NOMO-1 treated with DMSO at 0.1 percent for 48 hours (cell line): ENCODE measurements around the gene SLC1A1.
"Not testable (repeated sequence)": the region's sequence is repeated elsewhere in the genome, so short reads cannot be mapped to it uniquely, and the experiment has no call there.

Experiments
- DNase-seq: peaks from one replicate; lab custom pipeline; 2025; ENCODE audit not compliant: unreplicated experiment; lab: John Stamatoyannopoulos, UW

The SLC1A1 gene

DNA sequence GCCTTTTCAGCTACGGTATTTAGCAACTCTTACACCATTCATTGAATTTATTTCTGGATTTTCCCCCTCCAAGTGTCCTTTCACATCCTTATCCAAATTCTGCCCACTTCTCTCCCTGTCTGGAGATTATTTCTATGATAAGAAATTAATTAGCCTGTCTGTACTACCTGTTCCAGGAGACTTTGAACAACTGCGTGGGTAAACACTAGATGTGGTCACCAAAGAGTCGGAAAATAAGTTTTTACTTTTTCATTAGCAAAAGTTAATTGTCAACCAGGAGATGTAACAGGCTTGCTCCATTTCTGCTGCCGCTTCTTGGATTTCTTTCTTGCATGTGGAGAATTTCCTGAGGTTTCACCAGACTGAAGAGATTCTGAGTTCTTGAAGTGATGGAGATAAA lies 14.0 kb downstream of the SLC1A1 start:
- no peak for DNase-seq

DNA sequence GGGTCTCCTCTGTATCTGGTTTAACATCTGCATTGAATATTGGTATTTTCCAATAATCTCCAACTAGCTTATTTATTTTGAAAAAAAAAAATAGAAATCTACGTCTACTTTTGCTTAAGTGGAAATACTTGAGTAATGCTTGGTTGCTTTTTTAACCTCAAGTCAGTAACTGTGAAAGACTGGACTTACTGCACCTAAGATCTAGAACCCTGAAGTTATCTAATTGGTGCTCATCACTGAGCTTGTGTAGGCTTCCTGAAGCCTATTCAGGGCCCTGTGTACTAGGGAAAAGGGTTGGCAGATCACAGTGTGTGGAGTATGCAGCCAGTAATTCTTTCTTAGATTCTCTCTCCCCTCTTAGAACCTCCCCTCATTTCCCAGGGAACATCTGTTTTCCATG lies 16.2 kb downstream of the SLC1A1 start:
- DNase-seq = no peak

DNA sequence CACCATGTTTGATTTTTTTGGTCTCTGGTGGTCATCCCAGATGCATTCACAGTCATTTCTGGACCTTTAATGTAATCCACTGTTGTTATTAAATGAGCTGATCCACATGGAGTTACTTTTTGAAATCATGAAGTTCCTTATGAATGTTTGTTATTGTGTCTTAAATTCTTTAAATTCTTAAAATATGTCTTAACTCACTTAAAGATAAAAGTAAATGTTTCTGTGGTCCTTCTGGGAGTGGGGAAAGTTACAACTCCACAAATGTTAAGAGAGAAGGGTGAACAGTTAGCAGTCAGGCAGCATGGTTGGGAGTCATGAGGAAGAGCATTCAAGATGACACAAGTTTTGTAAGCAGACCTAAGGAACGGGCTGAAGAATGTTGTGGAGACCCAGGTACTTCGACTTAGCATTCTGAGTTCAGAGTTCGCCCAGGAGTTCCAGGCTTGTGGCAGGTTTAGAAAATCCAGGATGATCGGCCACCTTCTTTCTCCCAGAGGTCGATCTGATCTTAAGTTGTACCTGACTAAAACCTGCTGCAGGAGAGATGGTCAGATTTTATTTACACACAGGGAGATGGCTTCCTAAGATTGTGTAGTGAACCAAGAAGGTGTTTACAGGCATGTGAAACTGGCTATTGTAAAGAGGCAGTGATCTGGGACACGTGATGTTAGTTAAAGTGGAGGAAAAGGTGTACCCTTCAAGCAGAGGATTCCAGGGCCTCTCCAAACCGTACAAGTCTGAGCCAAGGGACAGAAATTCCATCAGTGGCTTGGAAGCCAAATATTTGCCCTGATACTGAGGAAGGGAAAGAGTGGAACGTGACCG lies 17.2 kb downstream of the SLC1A1 start:
- DNase-seq = no peak

DNA sequence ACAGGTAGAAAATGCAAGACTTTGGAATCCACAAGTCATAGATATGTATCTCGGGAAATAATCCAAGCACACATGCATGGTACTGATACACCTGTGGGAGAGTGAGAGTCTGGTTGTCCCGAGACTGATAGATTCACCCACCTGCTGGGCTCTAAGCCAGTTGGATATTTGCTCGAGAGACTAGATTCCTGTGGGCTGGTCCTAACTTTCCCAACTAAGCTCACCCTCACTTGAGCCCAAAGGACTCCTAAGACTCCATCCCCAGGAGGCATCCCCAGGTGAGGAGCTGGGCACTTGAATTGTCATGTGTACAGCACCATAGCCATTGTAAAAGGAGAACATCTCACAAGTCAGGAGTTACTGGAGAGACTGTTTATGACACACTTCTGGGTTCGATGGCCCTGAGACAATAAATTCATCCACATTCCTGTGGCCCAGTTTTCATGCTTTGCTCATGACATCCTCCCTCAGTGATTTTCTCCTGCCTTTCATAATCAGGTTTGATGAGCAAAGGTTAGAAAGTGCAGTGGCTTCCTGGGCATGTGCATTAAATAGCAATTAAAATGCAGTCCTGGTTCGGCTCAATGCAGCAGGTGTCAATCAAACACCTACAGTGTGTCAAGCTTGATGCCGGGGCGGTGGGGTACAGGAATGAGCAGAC lies 18.1 kb downstream of the SLC1A1 start:
- no peak for DNase-seq

DNA sequence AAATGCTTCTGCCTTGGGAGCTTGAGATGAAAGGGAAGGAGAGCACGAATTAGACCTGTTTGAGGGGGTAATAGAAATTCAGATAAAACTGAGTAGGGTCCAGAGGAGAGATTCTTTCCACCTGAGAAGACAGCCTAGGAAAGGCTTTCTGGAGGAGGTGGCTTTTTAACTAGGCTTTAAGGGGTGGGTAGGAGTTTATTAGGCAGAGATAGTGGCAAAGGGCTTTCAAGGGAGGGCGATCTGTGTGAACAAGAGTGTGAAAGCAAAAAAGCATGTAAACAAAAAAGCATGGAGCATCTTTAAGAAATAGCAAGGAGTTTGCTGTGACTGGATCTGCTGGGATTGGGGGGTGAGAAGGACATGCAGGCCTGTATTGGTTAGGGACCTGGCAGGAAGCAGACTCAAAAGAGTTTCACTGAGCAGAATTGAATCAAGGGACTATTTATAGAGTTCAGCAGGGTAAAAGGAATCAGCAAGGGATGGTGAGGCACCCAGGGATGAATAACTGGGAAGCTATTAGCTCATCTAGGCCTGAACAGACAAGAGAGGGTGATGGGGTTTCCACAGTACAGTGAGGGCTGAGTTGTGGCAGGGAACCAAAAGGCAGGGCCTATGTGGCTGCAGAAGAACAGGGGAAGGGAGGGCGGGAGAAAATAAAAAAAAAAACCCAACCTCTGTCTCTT lies 18.8 kb downstream of the SLC1A1 start:
- no peak for DNase-seq

DNA sequence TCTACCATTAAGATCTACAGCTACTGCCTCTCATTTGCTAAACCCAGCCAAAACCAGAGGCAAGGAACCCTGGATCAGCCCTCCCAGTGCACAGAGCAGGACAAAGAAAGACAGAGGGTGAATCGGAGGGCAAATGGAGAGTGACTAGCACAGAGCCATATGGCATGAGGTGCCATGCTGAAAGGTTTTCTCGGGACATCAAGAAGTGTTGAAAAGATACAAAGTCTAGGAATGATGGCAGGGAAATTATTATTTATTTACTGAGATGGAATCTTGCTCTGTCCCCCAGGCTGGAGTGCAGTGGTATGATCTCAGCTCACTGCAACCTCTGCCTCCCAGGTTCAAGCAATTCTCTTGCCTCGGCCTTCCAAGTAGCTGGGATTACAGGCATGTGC lies 19.3 kb downstream of the SLC1A1 start:
- DNase-seq = no peak

DNA sequence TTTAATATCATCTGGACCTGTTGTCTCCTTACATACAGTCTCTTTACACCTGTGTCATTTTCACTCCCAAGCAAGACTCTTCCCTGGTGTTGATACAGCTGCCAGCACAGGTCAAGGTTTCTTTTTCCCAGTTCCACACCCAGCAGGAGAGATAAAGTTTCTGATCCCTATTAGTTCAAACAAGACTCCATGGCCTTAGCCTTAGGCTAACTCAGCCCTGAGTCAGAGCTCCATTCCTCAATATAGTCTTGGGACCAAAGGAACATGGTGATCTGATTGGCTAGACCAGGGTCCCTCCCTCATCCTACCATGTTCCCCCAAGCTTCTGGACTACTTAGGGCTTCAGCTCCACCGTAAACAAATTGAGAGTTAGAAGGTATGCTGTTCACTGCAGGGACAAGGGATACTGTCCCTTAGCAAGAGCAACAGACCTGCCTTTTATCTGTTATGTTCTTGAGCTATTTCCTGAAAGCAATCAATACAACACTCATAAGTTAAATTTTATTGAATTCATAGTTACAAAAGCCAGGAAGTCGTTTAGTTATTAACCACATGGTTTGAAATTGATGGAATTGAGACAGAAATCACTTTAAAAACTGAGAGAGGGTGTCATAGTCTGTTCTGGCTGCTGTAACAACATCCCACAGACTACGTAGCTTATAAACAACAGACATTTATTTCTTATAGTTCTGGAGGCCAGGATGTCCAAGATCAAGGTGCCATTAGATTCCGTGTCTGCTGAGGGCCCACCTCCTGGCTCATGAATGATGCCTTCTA lies 20.5 kb downstream of the SLC1A1 start:
- DNase-seq = no peak

DNA sequence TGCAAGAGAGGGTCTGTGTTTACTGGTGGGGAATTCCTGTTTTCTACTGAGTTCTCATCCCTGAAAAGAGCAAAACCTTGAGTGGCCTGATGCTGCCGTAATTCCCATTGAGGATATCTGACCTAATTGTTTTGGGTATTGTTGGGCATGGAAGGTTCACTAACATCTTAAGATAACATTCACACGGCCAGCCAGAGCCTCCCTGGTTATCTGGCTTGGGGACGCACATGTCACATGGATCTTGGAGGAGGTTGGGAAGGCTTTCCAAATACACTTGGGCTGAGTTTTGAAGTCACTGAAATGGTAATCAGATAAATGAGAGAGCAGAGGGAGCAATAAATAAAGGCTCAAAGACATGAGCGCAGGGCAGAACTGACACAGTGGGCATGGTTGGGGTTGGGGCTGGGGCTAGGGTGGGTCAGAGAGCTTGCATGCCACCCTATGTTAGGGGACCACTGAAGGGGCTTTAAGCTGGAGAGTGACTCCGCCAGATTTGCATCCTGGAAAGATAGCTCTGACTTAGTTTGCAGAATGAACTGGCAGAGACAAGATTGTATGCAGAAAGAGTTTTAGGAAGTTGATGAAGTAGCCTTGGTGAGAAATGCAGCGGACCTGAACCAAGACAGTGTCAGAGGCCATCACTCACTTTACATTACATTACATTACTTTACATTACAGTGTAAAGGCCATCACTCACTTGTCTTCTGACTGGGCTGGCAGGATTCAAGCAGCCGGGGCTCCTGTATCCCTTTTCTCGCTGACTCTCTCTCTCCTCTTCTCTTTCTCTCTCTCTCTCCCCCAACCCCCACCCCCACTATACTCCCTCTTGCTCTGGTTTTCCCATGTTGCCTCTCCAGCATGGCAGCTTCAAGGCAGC lies 24.2 kb downstream of the SLC1A1 start:
- DNase-seq = no peak

DNA sequence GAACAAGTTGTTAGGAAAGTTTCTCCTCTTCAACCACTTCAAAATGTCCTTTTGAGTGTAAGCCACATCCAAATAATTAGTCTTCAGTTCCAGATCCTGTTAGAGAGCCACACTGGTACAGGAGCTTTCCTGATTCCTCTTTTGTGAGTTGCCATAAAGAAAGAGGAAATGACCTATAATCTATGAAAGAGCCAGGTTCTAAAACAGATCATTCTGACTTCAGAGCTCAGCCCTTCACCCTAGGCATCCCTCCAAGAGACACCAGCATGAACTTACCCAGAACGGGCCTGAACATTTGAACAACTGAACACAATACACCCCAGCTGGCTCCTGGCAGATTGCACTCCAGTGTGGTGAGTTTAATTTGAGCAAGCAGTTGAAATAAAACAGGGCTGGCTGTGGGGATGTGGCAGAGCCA lies 25.7 kb downstream of the SLC1A1 start:
- peak; percentile 60 for DNase-seq

DNA sequence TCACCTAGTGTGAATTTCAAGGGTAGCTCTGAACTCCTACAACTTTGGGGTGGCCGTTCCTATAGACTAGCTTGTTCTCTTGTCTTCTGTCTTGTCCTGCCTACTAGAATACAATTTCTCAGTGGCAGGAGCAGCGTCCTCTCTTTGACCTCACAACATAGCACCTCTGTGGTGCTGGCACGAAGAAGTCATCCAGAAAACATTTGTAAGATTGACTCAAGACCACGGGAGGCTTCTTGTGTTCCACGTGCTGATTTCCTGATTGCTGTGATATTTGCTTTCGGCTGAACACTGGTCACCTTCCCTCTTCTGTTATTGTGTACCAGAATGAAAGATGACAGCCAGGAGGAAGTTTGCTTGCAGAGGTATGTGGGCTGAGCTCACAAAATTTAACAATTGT lies 27.0 kb downstream of the SLC1A1 start:
- no peak for DNase-seq

DNA sequence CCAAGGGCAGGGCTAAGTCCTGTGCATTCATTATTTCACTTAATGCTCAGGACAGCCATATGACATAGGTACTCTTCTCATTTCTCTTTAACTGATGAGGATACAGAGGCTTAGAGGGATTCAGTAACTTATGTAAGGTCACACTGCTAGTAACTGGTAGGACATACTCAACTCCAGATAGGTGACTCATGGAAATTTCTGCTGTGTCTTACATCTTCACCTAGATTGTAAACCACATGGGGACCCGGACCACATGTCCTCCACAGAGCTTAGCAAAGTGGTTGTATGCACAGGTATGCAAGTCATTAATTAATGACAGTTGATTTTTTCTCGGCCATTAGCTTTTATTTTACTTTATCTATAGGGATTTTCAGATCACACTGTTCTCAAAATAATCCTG lies 29.3 kb downstream of the SLC1A1 start:
- DNase-seq = no peak

DNA sequence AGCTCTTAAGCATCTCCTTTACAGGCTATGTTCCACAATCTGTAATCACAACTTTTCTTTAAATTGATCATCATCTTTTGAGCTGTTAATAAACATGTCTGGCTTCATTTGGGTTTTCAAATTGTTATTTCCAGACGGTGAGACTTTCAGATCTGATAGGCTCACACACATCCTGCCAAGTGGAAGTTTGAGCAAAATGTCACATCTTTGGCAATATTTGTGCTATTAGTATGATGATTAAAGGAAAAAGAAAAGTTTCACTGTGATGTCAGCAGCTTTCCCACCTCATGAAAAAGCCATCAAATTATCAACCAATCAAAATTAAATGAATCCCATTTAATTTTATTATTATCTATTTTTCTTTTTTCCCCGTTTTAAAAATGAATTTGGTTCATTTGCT lies 29.8 kb downstream of the SLC1A1 start:
- no peak for DNase-seq

DNA sequence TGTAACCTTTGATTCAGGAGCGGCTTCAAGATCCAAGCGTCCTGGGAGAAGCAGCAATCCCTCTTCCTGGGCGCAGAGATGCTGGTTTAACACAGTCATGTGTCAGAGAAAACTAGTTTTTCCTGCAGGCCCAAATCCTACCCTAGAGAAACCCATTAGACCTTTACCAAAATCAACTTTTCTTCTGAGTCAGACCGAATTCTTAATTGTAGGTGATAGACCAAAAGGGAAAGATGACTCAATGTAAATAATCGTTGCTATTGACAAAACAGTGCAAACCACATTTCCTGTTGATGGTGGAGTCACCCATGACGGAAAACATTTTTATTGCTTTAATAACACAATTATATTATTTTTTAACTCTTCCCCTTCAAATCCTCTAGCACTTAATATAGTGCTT lies 40.1 kb downstream of the SLC1A1 start:
- no peak for DNase-seq

DNA sequence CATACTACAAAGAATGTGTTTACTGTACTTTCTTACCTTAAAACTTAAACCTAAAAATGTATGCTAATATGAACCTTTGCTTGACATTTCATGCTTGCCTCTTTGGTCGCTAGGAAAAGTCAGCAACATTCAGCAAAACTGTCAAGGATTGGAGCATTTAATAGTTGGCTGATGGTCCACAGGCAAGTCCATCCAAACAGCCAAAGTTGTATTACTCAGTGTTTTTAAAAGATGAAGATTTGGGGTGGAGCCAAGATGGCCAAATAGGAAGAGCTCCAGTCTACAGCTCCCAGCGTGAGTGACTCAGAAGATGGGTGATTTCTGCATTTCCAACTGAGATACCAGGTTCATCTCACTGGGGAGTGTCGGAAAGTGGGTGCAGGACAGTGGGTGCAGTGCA lies 40.6 kb downstream of the SLC1A1 start:
- DNase-seq = not testable (repeated sequence)

DNA sequence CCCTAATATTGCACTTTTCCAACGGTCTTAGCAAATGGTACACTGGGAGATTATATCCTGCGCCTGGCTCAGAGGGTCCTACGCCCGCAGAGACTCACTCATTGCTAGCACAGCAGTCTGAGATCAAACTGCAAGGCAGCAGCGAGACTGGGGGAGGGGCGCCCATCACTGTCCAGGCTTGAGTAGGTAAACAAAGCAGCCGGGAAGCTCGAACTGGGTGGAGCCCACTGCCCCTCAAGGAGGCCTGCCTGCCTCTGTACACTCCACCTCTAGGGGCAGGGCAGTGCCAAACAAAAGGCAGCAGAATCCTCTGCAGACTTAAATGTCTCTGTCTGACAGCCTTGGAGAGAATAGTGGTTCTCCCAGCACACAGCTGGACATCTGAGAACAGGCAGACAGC lies 41.1 kb downstream of the SLC1A1 start:
- not testable (repeated sequence) for DNase-seq

DNA sequence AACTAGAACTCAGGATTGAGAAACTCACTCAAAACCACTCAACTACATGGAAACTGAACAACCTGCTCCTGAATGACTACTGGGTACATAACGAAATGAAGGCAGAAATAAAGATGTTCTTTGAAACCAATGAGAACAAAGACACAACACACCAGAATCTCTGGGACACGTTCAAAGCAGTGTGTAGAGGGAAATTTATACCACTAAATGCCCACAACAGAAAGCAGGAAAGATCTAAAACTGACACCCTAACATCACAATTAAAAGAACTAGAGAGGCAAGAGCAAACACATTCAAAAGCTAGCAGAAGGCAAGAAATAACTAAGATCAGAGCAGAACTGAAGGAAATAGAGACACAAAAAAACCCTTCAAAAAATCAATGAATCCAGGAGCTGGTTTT lies 43.6 kb downstream of the SLC1A1 start:
- DNase-seq = not testable (repeated sequence)

DNA sequence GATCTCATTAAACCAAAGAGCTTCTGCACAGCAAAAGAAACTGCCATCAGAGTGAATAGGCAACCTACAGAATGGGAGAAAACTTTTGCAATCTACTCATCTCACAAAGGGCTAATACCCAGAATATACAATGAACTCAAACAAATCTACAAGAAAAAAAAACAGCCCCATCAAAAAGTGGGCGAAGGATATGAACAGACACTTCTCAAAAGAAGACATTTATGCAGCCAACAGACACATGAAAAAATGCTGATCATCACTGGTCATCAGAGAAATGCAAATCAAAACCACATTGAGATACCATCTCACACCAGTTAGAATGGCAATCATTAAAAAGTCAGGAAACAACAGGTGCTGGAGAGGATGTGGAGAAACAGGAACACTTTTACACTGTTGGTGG lies 45.9 kb downstream of the SLC1A1 start:
- DNase-seq = not testable (repeated sequence)

DNA sequence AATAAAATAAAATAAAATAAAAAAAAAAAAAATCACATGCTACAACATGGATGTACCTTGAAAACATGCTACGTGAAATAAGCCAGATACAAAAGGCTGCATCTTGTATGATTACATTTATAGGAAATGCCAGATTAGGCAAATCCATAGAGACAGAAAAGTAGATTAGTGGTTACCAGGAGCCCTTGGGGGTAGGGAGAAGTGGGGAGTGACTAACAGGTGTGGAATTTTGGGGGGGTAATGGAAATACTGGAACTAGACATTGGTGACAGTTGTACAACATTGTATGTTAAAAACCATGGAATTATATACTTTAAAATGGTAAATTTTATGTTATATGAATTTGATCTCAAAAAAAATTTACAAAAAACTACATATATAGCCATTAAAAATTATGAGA lies 47.3 kb downstream of the SLC1A1 start:
- no peak for DNase-seq

DNA sequence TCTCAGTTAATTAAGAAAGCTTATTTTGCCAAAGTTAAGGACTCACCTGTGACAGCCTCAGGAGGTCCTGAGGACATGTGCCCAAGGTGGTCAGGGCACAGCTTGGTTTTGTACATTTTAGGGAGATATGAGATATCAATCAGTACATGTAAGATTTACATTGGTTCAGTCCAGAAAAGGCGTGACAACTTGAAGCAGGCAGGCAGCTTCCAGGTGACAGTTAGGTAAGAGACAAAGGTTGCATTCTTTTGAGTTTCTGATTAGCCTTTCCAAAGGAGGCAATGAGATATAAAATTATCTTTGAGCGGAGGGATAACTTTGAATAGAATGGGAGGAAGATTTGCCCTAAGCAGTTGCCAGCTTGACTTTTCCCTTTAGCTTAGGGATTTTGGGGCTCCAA lies 47.8 kb downstream of the SLC1A1 start:
- no peak for DNase-seq

DNA sequence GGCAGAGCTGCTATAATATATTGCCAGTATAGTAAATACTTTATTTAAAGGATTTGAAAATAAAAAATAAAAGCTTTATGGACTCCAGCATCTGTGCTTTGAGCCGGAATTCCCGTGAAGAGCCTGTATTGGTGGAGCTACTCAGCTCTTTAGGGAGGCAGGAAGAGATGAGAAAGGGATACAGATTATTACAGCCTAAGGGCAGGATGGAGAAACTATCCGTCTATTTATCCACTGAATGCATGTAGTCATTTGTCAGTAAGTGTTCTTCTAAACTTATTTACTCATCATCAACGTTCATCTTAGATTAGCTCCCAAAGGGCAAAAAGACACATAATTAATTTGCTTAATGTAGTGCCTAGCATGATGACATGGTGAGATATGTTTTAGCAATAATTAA lies 48.4 kb downstream of the SLC1A1 start:
- DNase-seq = no peak
